ENCODE measurements around the gene NOXRED1.
"Not testable (repeated sequence)": the region's sequence is repeated elsewhere in the genome, so short reads cannot be mapped to it uniquely, and the experiment has no call there.

NOXRED1 gene

DNA sequence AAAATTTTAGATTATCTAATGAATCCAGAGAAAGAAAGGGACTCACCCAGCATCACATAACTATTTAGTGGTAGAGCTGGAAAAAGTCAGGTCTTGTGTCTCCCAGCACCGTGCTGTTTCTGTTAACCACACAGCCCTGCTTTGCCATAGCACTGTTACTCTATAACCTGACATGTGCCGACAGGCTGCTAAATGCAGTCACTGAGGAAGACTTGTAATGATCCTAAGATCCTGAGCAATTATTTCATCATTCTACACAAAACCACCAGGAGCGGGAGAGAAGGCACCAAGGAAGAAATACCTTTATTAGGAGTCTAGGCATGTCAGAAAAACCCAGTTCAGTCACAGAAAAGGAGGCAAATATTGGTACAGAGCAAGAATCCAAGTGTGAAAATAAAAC lies 3.1 kb upstream of the NOXRED1 start:
- Histone ChIP-seq H3K9me3 (ENCODE audit: insufficient read depth, low read length) (no peaks in the 10 kb centered on the region), H3K4me3 (ENCODE audit: insufficient read length, low read depth) (no peak overlapping the region), H3K9ac (ENCODE audit: insufficient read length, low read depth) (no peak overlapping the region), H3K27me3 (ENCODE audit: insufficient read depth, insufficient read length) (no peaks in the 10 kb centered on the region), H3K4me1 (ENCODE audit: insufficient read depth, insufficient read length) (no peaks in the 10 kb centered on the region), H3K36me3 (ENCODE audit: insufficient read depth, insufficient read length, low read length) (peaks cover 70% of the 10 kb centered on the region)
- no peak for DNase-seq (ENCODE audit: low read depth, low spot score)
- TF ChIP-seq ZNF274 (IDR thresholded peaks at IDR 0.05; ENCODE audit: low read depth, low read length) = no peak
- no peak for TF ChIP-seq SUZ12 (IDR thresholded peaks at IDR 0.05; ENCODE audit: extremely low read depth, insufficient read depth, insufficient read length)
- no peak for TF ChIP-seq YY1 (IDR thresholded peaks at IDR 0.05; ENCODE audit: insufficient read depth, insufficient read length)

DNA sequence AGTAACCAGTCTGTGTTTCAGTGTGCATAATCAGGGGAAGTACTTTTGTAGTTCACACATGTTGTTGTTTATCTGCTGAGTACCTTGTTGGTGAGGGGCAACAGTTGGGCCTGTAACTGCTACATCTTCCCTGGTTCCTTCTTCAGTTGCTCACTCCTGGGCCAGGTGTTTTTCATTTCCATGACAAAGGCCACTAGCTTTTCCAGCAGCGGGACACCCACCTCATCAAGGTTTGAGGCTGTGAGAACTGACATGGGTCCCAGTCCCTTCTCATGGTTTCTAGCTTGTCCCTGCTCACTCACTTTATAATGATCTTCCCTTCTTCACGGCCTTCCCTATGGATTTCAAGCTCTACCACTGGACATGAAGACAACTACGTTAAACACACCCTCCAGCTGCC lies 1.5 kb upstream of the NOXRED1 start:
- TF ChIP-seq SUZ12 (IDR thresholded peaks at IDR 0.05; ENCODE audit: extremely low read depth, insufficient read depth, insufficient read length) = no peak
- no peak for TF ChIP-seq ZNF274 (IDR thresholded peaks at IDR 0.05; ENCODE audit: low read depth, low read length)
- no peak for TF ChIP-seq YY1 (IDR thresholded peaks at IDR 0.05; ENCODE audit: insufficient read depth, insufficient read length)
- Histone ChIP-seq H3K27me3 (ENCODE audit: insufficient read depth, insufficient read length) (no peaks in the 10 kb centered on the region), H3K4me1 (ENCODE audit: insufficient read depth, insufficient read length) (no peaks in the 10 kb centered on the region), H3K4me3 (ENCODE audit: insufficient read length, low read depth) (no peak overlapping the region), H3K9ac (ENCODE audit: insufficient read length, low read depth) (no peak overlapping the region), H3K9me3 (ENCODE audit: insufficient read depth, low read length) (peaks cover 8% of the 10 kb centered on the region), H3K36me3 (ENCODE audit: insufficient read depth, insufficient read length, low read length) (peaks cover 68% of the 10 kb centered on the region)
- no peak for DNase-seq (ENCODE audit: low read depth, low spot score)

DNA sequence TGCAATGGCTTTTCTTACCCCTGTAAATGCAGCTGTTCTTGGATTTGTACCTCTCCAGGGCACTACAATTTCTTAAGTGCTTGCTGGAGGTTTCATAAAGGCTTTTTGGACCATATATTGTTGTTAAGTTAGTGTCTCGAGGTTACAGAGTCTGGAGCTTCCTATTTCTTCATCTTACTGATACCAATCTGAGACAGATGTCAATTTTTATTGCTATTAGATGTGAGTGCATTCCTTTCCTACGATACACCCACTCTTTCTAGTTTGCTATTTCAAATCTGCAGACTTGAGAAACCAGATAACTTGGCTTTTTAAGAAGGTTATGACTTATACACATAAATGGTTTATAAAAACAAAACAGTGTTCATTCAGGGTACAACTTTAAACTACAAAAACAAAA lies 2.1 kb downstream of the NOXRED1 start:
- Histone ChIP-seq H3K27me3 (ENCODE audit: insufficient read depth, insufficient read length) (no peaks in the 10 kb centered on the region), H3K4me3 (ENCODE audit: insufficient read length, low read depth) (no peak overlapping the region), H3K4me1 (ENCODE audit: insufficient read depth, insufficient read length) (no peaks in the 10 kb centered on the region), H3K36me3 (ENCODE audit: insufficient read depth, insufficient read length, low read length) (peaks cover 33% of the 10 kb centered on the region), H3K9ac (ENCODE audit: insufficient read length, low read depth) (no peak overlapping the region), H3K9me3 (ENCODE audit: insufficient read depth, low read length) (peaks cover 21% of the 10 kb centered on the region)
- TF ChIP-seq SUZ12 (IDR thresholded peaks at IDR 0.05; ENCODE audit: extremely low read depth, insufficient read depth, insufficient read length) = no peak
- no peak for TF ChIP-seq YY1 (IDR thresholded peaks at IDR 0.05; ENCODE audit: insufficient read depth, insufficient read length)
- no peak for TF ChIP-seq ZNF274 (IDR thresholded peaks at IDR 0.05; ENCODE audit: low read depth, low read length)
- DNase-seq (ENCODE audit: low read depth, low spot score) = no peak

DNA sequence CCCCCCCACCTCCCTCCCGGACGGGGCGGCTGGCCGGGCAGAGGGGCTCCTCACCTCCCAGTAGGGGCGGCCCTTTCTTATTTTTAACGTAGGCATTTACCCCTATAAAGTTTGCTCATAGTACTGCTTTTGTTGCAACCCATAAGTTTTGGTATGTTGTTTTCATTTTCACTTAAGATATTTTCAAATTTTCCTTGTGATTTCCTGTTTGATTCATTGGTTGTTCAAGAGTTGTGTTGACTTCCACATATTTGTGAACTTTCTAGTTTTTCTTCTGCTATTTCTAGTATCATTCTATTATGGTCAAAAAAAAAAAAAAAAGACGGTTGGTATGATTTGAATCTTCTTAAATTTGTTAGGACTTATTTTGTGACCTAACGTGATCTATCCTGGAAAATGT lies 6.5 kb downstream of the NOXRED1 start:
- no peak overlapping the region for H3K9ac ChIP-seq (ENCODE audit: insufficient read length, low read depth)
- no peaks in the 10 kb centered on the region for H3K4me1 ChIP-seq (ENCODE audit: insufficient read depth, insufficient read length)
- no peak for DNase-seq (ENCODE audit: low read depth, low spot score)
- no peaks in the 10 kb centered on the region for H3K27me3 ChIP-seq (ENCODE audit: insufficient read depth, insufficient read length)
- no peak overlapping the region for H3K4me3 ChIP-seq (ENCODE audit: insufficient read length, low read depth)
- H3K36me3 ChIP-seq (ENCODE audit: insufficient read depth, insufficient read length, low read length) = no peaks in the 10 kb centered on the region
- TF ChIP-seq YY1 (IDR thresholded peaks at IDR 0.05; ENCODE audit: insufficient read depth, insufficient read length) = no peak
- TF ChIP-seq SUZ12 (IDR thresholded peaks at IDR 0.05; ENCODE audit: extremely low read depth, insufficient read depth, insufficient read length) = no peak
- no peak for TF ChIP-seq ZNF274 (IDR thresholded peaks at IDR 0.05; ENCODE audit: low read depth, low read length)
- H3K9me3 ChIP-seq (ENCODE audit: insufficient read depth, low read length) = peaks cover 21% of the 10 kb centered on the region

DNA sequence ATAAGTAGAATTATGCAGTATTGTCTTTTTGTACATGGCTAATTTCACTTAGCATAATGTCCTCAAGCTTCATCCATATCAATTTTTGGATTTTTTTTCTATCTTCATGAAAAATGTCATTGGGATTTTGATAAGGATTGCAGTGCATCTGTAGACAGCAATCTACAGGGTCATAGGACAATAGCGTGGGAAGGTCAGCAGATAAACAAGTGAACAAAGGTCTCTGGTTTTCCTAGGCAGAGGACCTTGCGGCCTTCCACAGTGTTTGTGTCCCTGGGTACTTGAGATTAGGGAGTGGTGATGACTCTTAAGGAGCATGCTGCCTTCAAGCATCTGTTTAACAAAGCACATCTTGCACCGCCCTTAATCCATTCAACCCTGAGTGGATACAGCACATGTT lies 7.2 kb downstream of the NOXRED1 start:
- H3K9ac ChIP-seq (ENCODE audit: insufficient read length, low read depth); H3K36me3 ChIP-seq (ENCODE audit: insufficient read depth, insufficient read length, low read length); H3K4me1 ChIP-seq (ENCODE audit: insufficient read depth, insufficient read length); DNase-seq (ENCODE audit: low read depth, low spot score); H3K27me3 ChIP-seq (ENCODE audit: insufficient read depth, insufficient read length); H3K4me3 ChIP-seq (ENCODE audit: insufficient read length, low read depth): not testable (repeated sequence)
- H3K9me3 ChIP-seq (ENCODE audit: insufficient read depth, low read length) = peaks cover 21% of the 10 kb centered on the region

DNA sequence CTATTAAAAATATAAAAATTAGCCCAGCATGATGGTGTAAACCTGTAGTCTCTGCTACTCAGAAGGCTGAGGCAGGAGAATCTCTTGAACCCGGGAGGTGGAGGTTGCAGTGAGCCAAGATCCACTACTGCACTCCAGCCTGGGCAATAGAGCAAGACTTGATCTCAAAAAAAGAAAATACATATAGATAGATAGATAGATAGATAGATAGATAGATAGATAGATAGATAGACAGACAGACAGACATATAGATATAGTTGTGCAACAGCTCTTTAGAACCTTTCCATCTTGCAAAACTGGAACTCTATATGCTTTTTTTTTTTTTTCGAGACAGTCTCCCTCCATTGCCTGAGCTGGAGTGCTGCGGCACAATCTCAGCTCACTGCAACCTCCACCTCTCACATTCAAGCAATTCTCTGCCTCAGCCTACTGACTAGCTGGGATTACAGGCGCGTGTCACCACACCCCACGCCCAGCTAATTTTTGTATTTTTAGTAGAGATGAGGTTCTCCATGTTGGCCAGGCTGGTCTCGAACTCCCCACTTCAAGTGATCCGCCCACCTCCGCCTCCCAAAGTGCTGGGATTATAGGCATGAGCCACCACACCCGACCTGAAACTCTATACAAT lies 7.8 kb downstream of the NOXRED1 start:
- H3K9me3 ChIP-seq (ENCODE audit: insufficient read depth, low read length) = peaks cover 19% of the 10 kb centered on the region
- DNase-seq (ENCODE audit: low read depth, low spot score); H3K9ac ChIP-seq (ENCODE audit: insufficient read length, low read depth); H3K4me3 ChIP-seq (ENCODE audit: insufficient read length, low read depth); H3K36me3 ChIP-seq (ENCODE audit: insufficient read depth, insufficient read length, low read length); H3K4me1 ChIP-seq (ENCODE audit: insufficient read depth, insufficient read length); H3K27me3 ChIP-seq (ENCODE audit: insufficient read depth, insufficient read length): not testable (repeated sequence)

DNA sequence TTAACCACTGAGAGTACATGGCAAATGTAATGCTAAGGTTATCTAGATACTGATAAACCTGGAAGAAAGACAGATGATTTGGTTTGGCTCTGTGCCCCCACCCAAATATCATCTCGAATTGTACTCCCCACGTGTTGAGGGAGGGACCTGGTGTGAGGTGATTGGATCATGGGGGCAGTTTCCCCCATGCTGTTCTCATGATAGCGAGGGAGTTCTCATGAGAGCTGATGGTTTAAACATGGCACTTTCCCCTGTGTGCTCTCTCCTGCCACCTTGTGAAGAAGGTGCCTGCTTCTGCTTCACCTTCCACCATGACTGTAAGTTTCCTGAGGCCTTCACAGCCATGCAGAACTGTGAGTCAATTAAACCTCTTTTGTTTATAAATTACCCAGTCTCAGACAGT lies 14.2 kb downstream of the NOXRED1 start:
- Histone ChIP-seq H3K36me3 (ENCODE audit: insufficient read depth, insufficient read length, low read length) (no peaks in the 10 kb centered on the region), H3K27me3 (ENCODE audit: insufficient read depth, insufficient read length) (no peaks in the 10 kb centered on the region), H3K9ac (ENCODE audit: insufficient read length, low read depth) (no peak overlapping the region), H3K4me1 (ENCODE audit: insufficient read depth, insufficient read length) (no peaks in the 10 kb centered on the region), H3K4me3 (ENCODE audit: insufficient read length, low read depth) (no peak overlapping the region), H3K9me3 (ENCODE audit: insufficient read depth, low read length) (no peaks in the 10 kb centered on the region)
- TF ChIP-seq YY1 (IDR thresholded peaks at IDR 0.05; ENCODE audit: insufficient read depth, insufficient read length) = no peak
- no peak for TF ChIP-seq ZNF274 (IDR thresholded peaks at IDR 0.05; ENCODE audit: low read depth, low read length)
- no peak for TF ChIP-seq SUZ12 (IDR thresholded peaks at IDR 0.05; ENCODE audit: extremely low read depth, insufficient read depth, insufficient read length)
- DNase-seq (ENCODE audit: low read depth, low spot score) = no peak

DNA sequence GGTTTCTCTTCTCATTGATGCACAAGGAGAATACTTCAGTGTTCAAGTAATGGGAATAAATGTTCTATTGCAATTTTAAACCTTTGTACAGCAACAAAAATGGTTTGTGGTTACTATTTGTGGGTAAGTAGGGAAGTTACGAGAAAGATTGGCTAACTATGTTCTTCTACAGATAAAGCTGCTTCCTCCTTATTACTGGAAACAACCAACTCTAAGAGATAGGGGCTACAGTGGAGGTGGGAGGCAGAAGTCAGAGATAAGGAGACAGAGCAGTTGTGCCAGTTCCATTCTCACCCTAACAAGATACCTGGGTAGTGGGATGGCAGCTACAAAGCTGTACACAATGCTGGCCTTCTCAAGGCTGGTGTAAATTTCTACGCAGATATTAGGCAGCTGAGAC lies 16.2 kb downstream of the NOXRED1 start:
- Histone ChIP-seq H3K9me3 (ENCODE audit: insufficient read depth, low read length) (no peaks in the 10 kb centered on the region), H3K9ac (ENCODE audit: insufficient read length, low read depth) (no peak overlapping the region), H3K4me1 (ENCODE audit: insufficient read depth, insufficient read length) (no peaks in the 10 kb centered on the region), H3K27me3 (ENCODE audit: insufficient read depth, insufficient read length) (no peaks in the 10 kb centered on the region), H3K4me3 (ENCODE audit: insufficient read length, low read depth) (no peak overlapping the region), H3K36me3 (ENCODE audit: insufficient read depth, insufficient read length, low read length) (no peaks in the 10 kb centered on the region)
- TF ChIP-seq YY1 (IDR thresholded peaks at IDR 0.05; ENCODE audit: insufficient read depth, insufficient read length) = no peak
- TF ChIP-seq SUZ12 (IDR thresholded peaks at IDR 0.05; ENCODE audit: extremely low read depth, insufficient read depth, insufficient read length) = no peak
- TF ChIP-seq ZNF274 (IDR thresholded peaks at IDR 0.05; ENCODE audit: low read depth, low read length) = no peak
- DNase-seq (ENCODE audit: low read depth, low spot score) = no peak

Data from NT2/D1 (cell line).